Prostate gland (tissue), 2 donors: ENCODE data around the gene AMACR. TPM values are rescaled to one million over a fixed set of nuclear protein-coding genes. Genes with fewer than 3 reads are reported as not detected.

Experiments used
- DNase-seq: peaks from one replicate; pipeline ENCODE4 v3.0.0-alpha.2; 2019; ENCODE audit warnings: low spot score
- H3K27ac ChIP-seq, 2 donors: fragments of 200-600 bp; sonication (generic); 2 replicates each; pipeline ENCODE4 v1.5.1; 2017 to 2019
- H3K27me3 ChIP-seq: fragments of 200-600 bp; sonication (generic); replicated peaks from 2 replicates; pipeline ENCODE4 v1.5.1; 2019; ENCODE audit not compliant: insufficient read depth
- H3K36me3 ChIP-seq, 2 donors: fragments of 200-600 bp; sonication (generic); 1 replicate in 1 of 2; 2 replicates in 1 of 2; pipeline versions ENCODE4 v1.5.1 to v1.8.1; 2017 to 2019
- H3K4me1 ChIP-seq: fragments of 200-600 bp; sonication (generic); replicated peaks from 2 replicates; pipeline ENCODE4 v1.5.1; 2019
- H3K4me3 ChIP-seq, 2 donors: fragments of 200-600 bp; sonication (generic); 2 replicates each; pipeline ENCODE4 v1.5.1; 2017 to 2019
- H3K9me3 ChIP-seq: fragments of 200-600 bp; sonication (generic); 2 replicates; pipeline ENCODE4 v1.5.1; 2017
- POLR2A ChIP-seq: fragments of 450-650 bp; IDR thresholded peaks from one replicate; pipeline ENCODE4 v1.6.1; 2016; ENCODE audit warnings: antibody characterized with exemption, mild to moderate bottlenecking
- POLR2AphosphoS5 ChIP-seq: sonication (generic); formaldehyde crosslinking; IDR thresholded peaks from one replicate; pipeline ENCODE4 v1.6.1; 2017; ENCODE audit warnings: antibody characterized with exemption
- WGBS: methylation state at CpG from one replicate; pipeline ENCODE4 v1.1.5; 2018; 5-methylcytosine and 5-hydroxymethylcytosine counted together
- intact Hi-C: fragments of 100-400 bp; cut with DNase I; formaldehyde crosslinking; loops from one replicate; pipeline ENCODE4 v1.14.2; 2022
- total RNA-seq, 2 donors: library from RNA; depleted of rRNA; stranded (reverse); fragments of >200 nt; gene quantifications; one replicate each; pipeline ENCODE4 v1.1.0, GENCODE V29; 2016
- TF ChIP-seq, protein P1 (sequence below), 4 experiments: fragments of 200-600 bp in 2 of 4; fragments of 450-650 bp in 2 of 4; sonication (generic) in 2 of 4; IDR thresholded peaks; 1 replicate in 3 of 4; 2 replicates in 1 of 4; pipeline ENCODE4 v1.5.1; 2016 to 2019; ENCODE audit warnings: antibody characterized with exemption in 4 of 4, mild to moderate bottlenecking in 2 of 4, moderate library complexity in 2 of 4

The AMACR gene
- total RNA-seq, 2 donors from 2014 or later: 14.8 to 21.8 TPM

DNA sequence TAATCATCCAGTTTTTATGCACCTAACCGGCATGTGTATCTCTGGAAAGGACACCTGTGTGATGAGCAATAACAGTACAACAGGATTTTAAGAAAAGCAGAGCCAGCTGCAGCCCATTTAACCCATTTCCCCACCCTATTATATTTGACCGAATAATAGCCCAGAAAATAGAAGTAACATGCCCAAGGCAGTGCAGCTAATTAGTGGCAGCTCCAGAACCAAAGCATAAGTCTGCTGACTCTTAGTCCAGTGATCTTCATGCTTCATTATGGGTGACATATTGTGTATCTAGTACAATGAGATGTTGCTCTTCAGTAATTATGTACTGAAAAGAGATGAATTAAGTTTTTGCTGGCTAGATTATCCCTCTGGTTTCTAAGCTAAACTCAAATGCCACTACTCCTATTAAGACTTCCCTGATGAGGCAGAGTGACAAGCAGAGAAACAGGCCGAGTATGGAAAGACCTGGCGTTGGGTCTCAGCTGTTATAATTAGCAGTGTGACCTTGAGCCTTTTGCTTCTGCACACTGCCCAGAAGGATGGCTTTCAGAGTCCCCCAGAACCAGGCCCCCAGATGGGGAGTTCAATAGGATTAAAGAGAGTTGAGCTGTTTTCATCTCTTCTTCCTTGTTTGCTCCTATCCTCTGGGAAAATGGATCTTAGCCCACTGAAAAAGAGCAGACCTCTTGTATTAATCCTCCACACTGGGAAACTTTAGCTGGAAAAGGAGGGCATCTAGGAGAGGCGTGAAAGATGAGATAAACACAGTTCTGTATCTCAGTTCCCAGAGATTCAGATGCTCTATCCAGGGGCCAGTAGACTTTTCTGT is 45.9 kb upstream of the AMACR start:
- Histone ChIP-seq H3K27ac (no peak overlapping the region), H3K36me3 (no peaks in the 10 kb centered on the region), H3K9me3 (no peaks in the 10 kb centered on the region), H3K4me1 (no peaks in the 10 kb centered on the region), H3K4me3 (no peak overlapping the region), H3K27me3 (no peaks in the 10 kb centered on the region)
- intact Hi-C loops: no loop called here
- TF ChIP-seq, protein P1, sequence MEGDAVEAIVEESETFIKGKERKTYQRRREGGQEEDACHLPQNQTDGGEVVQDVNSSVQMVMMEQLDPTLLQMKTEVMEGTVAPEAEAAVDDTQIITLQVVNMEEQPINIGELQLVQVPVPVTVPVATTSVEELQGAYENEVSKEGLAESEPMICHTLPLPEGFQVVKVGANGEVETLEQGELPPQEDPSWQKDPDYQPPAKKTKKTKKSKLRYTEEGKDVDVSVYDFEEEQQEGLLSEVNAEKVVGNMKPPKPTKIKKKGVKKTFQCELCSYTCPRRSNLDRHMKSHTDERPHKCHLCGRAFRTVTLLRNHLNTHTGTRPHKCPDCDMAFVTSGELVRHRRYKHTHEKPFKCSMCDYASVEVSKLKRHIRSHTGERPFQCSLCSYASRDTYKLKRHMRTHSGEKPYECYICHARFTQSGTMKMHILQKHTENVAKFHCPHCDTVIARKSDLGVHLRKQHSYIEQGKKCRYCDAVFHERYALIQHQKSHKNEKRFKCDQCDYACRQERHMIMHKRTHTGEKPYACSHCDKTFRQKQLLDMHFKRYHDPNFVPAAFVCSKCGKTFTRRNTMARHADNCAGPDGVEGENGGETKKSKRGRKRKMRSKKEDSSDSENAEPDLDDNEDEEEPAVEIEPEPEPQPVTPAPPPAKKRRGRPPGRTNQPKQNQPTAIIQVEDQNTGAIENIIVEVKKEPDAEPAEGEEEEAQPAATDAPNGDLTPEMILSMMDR (IDR thresholded peaks at IDR 0.05): no peak
- TF ChIP-seq POLR2AphosphoS5 (no peak), POLR2A (no peak)
- no peak for DNase-seq
- WGBS: 85% methylated on average over 5 of the region's 5 CpGs

DNA sequence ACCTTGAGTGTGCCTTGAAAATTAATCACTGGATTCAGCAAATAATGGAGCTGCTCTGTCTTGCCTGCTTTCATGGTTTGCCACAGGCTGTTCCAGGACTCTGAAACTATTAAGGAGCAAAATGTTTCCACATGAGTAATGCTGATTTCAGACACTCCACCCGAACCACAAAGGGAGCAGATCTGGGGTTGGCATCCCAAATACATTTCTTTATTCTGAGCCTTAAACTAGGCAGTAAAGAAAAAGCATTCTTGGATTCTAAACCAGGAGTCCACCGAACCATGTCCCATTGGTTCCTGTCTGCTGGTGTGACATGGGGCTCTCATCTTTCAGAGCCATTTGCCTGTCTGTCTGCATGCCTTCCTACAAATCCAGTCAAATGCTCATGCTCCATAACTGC is 45.3 kb upstream of the AMACR start:
- Histone ChIP-seq H3K27me3 (no peaks in the 10 kb centered on the region), H3K9me3 (no peaks in the 10 kb centered on the region), H3K36me3 (no peaks in the 10 kb centered on the region), H3K4me3 (no peak overlapping the region), H3K4me1 (no peaks in the 10 kb centered on the region), H3K27ac (no peak overlapping the region)
- TF ChIP-seq POLR2A (no peak), POLR2AphosphoS5 (no peak)
- TF ChIP-seq, protein P1 (IDR thresholded peaks at IDR 0.05): no peak
- intact Hi-C loops: no loop called here
- DNase-seq: no peak
- WGBS: 24% methylated on average over 2 of the region's 2 CpGs

DNA sequence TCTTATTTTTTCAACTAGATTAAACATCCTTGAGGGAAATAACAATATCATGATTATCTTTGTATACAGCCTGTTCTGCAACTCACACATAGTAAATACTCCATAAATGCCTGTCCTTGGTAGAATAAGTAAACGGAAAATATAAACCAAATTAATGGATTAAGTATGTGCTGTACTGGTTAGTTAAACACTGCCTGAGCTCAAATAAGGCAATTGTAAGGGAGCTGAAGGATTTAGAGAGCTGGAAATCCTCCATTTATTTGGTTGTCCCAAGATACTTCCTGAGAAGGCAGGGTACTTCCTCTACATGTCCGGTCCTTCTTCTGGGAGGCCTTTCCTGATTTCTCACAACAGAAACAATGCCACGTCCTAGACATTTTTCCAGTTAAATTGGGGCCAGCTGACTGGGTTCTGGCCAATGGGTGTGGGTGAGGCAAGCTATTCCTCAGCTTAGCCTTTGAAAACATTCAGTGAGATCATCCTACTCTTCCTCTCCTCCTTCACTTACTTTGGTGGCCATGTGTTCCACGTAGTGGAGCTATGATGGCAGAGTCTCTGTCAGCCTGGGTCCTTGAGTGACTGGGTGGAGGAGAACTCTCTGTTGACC is 43.6 kb upstream of the AMACR start:
- no peak for DNase-seq
- Histone ChIP-seq H3K36me3 (no peaks in the 10 kb centered on the region), H3K4me1 (no peaks in the 10 kb centered on the region), H3K9me3 (no peaks in the 10 kb centered on the region), H3K27me3 (no peaks in the 10 kb centered on the region), H3K4me3 (no peak overlapping the region), H3K27ac (peak overlapping the region; percentile 41 to 62)
- no peak for TF ChIP-seq POLR2A
- TF ChIP-seq, protein P1 (IDR thresholded peaks at IDR 0.05): no peak
- TF ChIP-seq POLR2AphosphoS5: peak; percentile 66
- 76% methylated on average over 4 of the region's 4 CpGs for WGBS
- intact Hi-C loops: no loop called here

DNA sequence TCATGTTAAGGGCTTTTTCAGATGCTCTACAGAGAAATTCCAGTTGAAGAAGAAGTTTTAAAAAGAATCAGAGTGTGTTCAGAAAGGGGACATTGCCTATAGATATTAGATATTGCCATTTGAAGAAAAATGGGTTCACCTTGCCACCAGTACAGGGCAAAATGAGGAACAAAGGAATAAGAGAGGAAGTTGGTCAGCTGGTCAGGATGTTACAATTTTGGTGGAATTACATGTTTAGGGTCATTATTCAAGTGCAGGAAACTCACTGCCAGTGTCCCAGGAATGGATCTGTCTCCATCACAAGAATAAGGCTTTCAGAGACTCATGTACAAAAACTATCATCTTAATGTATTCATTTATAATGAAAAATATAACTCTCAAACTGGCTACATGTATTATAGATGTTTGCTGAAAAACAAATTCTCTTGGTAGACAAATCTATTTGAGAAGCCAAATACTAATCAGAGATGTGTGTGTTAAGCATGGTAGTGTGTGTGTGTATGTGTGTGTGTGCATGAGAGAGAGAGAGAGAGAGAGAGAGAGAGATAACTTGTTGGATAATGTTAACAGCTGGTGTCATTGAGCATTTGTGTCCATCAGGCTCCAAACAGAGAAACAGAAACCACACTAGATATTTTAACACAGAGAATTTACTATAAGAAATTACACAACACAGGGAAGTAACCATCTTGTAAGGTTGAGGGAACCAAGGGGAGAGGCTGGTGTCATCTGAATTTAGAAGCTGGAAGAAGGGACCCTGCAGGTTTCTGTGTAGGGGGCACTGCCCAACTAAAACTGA is 40.1 kb upstream of the AMACR start:
- no peaks in the 10 kb centered on the region for H3K4me1 ChIP-seq
- no peak overlapping the region for H3K27ac ChIP-seq
- intact Hi-C loops: no loop called here
- no peaks in the 10 kb centered on the region for H3K36me3 ChIP-seq
- DNase-seq: no peak
- H3K4me3 ChIP-seq: no peak overlapping the region
- TF ChIP-seq, protein P1 (IDR thresholded peaks at IDR 0.05): no peak
- no peak for TF ChIP-seq POLR2A
- TF ChIP-seq POLR2AphosphoS5: no peak
- no peaks in the 10 kb centered on the region for H3K27me3 ChIP-seq
- H3K9me3 ChIP-seq: no peaks in the 10 kb centered on the region
